Effector CD8-positive, alpha-beta T cell (primary cell): ENCODE data around the gene EED.

ENCODE experiments used
- DNase-seq: peaks from one replicate; lab custom pipeline; 2025; lab: John Stamatoyannopoulos, UW
- total RNA-seq, 4 experiments: gene quantifications; one replicate each; lab custom pipeline; 2026; lab: John Stamatoyannopoulos, UW

Gene EED
- total RNA-seq = 35.2 to 54.3 (median 52.2) reads per million in 4 experiments

- peak; percentile 86 for DNase-seq
Observed at GRCh38 chr11:86244522-86245368, at the start of gene EED. Gene EED (plus strand): TSS chr11:86244753. CDS start chr11:86245230, 477 bp downstream.

- DNase-seq = no peak
Observed at GRCh38 chr11:86194998-86195397, 49.6 kb upstream of the EED start.

- DNase-seq = no peak
Observed at GRCh38 chr11:86196085-86196696, 48.4 kb upstream of the EED start.

GRCh38 chr11:86196913-86197312 is 47.6 kb upstream of the EED start:
- no peak for DNase-seq

- DNase-seq = no peak
Observed at GRCh38 chr11:86197448-86197847, 47.1 kb upstream of the EED start.

- DNase-seq = no peak
Observed at GRCh38 chr11:86198139-86198538, 46.4 kb upstream of the EED start.

- no peak for DNase-seq
Observed at GRCh38 chr11:86199354-86199753, 45.2 kb upstream of the EED start.

- DNase-seq = no peak
Observed at GRCh38 chr11:86201371-86201884, 43.1 kb upstream of the EED start.

GRCh38 chr11:86202013-86202336 is 42.6 kb upstream of the EED start:
- DNase-seq = no peak

GRCh38 chr11:86204356-86204755 is 40.2 kb upstream of the EED start:
- DNase-seq = no peak

- no peak for DNase-seq
Observed at GRCh38 chr11:86205421-86206336, 38.9 kb upstream of the EED start.

GRCh38 chr11:86206337-86206695 is 38.2 kb upstream of the EED start:
- no peak for DNase-seq

- DNase-seq = no peak
Observed at GRCh38 chr11:86207413-86207812, 37.1 kb upstream of the EED start.

- no peak for DNase-seq
Observed at GRCh38 chr11:86208572-86208971, 36.0 kb upstream of the EED start.

GRCh38 chr11:86209806-86210657 is 34.5 kb upstream of the EED start:
- no peak for DNase-seq

GRCh38 chr11:86210898-86211297 is 33.7 kb upstream of the EED start:
- DNase-seq = no peak

- no peak for DNase-seq
Observed at GRCh38 chr11:86211619-86212018, 32.9 kb upstream of the EED start.

- DNase-seq = no peak
Observed at GRCh38 chr11:86212019-86212611, 32.4 kb upstream of the EED start.

GRCh38 chr11:86214710-86215109 is 29.8 kb upstream of the EED start:
- DNase-seq = no peak

- DNase-seq = peak; percentile 34
Observed at GRCh38 chr11:86218125-86219084, 26.1 kb upstream of the EED start.
